HG03571 (cell line): ENCODE data around the gene POLR2F.
"Not testable (repeated sequence)": the region's sequence is repeated elsewhere in the genome, so short reads cannot be mapped to it uniquely, and the experiment has no call there.

ENCODE experiments used
- ATAC-seq: cut with Tn5 transposase; IDR thresholded peaks from one replicate; pipeline ENCODE4 v1.9.1; 2021; ENCODE audit not compliant: unreplicated experiment

The POLR2F gene

GRCh38 chr22:37925330-37925729 lies 28.2 kb upstream of the POLR2F start:
- ATAC-seq, result no peak

DNA sequence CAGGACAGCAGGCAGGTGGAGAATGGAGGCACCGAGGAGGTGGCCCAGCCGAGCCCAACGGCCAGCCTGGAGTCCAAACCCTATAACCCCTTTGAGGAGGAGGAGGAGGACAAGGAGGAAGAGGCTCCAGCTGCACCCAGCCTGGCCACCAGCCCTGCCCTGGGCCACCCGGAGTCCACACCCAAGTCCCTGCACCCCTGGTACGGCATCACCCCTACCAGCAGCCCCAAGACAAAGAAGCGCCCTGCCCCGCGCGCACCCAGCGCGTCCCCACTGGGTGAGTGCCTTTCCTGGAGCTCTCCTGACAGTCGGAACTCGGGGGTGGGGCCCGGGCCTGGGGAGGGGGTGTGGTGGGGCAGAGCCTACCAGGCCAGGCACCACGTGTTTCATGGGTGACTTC lies 27.7 kb upstream of the POLR2F start:
- no peak for ATAC-seq

DNA sequence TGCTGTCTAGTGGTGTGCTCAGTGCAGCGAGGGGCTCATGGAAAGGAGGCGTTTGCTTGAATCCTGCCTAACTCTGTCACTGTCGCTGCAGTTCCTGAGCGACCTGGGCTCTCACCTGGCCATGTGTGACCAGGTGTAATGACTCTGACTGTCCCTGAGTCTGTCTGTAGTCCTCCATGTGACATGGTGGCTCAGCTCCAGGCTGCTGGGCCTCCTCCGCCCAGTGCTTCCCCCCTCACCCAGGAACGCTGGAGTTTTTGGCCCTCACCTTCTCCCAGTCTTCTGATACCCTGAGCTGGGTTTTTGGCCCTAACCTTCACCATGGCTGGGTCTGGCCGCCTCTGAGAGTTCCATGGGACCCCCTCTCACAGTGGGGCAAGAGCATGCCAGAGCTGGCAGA lies 27.1 kb upstream of the POLR2F start:
- no peak for ATAC-seq

GRCh38 chr22:37926771-37927636 lies 26.5 kb upstream of the POLR2F start:
- no peak for ATAC-seq

- ATAC-seq, result no peak
Observed at GRCh38 chr22:37927637-37927936, 25.9 kb upstream of the POLR2F start.

GRCh38 chr22:37929390-37929789 lies 24.1 kb upstream of the POLR2F start:
- ATAC-seq, result no peak

- ATAC-seq, result no peak
Observed at GRCh38 chr22:37930270-37930951, 23.1 kb upstream of the POLR2F start.

DNA sequence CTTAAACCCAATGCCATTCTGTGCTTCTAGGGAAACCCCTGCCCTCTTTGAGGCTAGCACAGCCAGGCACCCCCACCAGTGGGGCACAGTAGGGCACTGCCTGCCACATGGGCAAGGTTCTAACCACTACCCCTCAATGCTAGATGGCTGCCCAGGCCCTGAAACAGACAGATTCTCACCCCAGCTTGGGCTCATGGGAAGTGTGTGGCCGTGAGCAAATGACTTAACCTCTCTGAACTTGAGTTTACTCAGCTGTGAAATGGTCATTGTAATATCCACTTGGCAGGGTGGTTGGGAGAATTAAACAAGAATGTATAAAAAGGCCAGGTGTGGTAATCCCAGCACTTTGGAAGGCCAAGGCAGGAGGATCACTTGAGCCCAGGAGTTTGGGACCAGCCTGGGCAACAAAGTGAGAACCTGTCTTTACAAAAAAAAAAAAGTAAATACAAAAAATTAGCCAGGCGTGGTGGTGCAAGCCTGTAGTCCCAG lies 22.5 kb upstream of the POLR2F start:
- ATAC-seq, result no peak

DNA sequence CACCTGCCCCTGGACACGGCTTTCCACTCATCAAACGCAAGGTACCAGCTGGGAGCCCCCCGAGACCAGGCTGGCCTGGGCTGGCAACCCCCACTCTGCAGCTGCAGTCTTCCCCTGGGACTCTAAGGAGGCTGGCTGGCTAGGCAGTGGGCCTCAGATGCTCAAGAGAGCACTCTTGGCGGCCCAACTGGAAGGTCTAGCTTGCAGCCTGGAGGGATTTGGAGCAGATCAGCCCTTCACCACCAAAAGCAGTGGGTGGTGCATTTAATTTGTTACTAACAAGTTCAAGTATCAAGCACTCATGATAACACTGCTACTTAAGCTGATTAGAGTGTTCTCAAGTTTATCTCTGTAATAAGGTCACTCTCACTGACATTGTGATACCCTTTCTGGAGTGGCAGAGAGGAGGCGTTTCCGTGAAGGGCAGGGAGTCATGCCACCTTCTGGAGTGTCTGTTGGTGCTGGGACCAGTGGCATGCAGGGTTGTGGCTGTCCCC lies 21.6 kb upstream of the POLR2F start:
- no peak for ATAC-seq

DNA sequence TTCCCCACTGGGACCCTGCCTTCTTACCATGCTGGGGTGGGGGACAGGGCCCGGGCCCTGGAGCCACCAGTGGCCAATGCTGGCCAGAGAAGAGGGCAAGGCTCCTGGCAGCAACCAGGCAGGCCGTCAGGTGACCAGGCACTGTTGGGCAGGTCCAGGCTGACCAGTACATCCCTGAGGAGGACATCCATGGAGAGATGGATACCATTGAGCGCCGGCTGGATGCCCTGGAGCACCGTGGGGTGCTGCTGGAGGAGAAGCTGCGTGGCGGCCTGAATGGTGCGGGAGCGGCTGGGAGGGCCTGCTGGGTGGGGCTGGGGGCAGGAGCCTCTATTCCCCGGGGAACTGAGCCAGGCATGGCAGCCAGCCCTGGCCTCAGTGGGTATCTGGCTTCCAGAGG lies 21.1 kb upstream of the POLR2F start:
- ATAC-seq, result no peak

DNA sequence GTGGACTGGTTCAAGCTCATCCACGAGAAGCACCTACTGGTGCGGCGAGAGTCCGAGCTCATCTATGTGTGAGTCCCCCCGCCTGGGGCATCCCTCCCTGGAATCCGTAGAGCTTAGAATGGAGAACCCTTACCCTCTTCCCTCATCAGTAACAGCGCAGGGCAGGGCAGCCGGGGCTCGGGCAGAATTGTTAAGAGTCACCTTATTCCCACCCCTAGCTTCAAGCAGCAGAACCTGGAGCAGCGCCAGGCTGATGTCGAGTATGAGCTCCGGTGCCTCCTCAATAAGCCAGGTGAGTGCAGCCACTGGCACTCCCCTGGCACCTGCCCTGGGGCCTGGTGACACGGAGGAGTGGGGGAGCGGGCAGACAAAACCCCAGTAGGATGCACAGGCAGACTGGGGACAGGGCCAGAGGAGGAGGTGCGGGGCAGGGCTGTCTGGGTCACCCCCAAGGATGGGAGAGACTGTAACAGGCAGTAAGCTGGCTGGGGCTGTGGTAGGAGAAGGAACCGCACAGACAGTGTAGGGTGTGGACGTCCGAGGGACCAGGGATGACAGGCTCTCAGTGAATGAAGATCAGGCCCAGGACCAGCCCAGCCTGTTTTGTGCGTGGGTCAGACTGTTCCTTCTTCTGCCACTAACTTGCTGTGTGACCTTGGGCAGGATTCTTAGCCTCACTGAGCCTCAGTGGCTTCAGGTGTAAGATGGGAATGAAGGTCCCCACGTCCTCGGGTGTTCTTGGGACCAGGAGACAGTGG lies 20.5 kb upstream of the POLR2F start:
- no peak for ATAC-seq

DNA sequence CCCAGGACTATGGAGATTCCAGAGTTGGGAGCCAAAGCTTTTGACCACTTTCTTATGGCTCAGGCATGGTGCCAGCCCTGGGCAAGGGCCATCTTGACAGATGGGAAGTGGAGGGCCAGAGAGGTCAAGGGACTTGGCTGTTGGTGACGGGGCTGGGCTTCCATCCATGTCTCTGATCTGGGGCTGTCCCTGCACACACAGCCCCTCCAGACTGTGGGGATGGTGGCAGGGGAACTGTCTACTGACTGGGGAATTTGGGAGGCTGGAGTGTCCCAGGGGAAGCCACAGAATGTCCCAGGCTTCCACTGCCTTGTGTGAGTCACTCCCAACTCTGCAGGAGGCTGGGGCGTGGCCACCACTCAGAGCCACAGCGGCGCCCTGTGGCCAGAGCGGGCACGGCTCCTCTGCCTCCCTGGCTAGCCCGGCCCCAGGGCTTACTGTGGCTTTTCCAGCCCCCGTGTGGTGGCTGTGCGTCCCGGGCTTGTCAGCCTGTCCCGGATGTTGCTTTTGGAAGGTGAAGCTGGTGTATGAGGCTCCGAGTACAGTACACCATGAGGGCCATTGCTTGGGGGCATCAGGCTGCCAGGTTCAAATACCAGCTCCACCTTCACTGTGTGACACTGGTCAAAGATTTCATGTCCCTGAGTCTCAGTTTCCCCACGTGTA lies 19.7 kb upstream of the POLR2F start:
- ATAC-seq, result no peak

DNA sequence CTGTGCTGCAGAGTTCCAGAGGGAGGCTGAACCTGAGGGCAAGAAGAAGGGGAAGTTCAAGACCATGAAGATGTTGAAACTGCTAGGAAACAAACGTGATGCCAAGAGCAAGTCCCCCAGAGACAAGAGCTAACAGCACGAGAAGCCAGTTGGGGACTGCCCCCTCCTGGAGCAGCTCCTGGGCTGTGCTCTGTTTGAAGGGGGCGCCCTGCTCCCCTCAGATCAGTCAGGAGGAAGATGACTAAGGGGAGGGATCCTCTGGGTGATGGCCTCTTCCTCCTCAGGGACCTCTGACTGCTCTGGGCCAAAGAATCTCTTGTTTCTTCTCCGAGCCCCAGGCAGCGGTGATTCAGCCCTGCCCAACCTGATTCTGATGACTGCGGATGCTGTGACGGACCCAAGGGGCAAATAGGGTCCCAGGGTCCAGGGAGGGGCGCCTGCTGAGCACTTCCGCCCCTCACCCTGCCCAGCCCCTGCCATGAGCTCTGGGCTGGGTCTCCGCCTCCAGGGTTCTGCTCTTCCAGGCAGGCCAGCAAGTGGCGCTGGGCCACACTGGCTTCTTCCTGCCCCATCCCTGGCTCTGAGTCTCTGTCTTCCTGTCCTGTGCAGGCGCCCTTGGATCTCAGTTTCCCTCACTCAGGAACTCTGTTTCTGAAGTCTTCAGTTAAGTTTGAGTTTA lies 12.7 kb upstream of the POLR2F start:
- ATAC-seq, result no peak

DNA sequence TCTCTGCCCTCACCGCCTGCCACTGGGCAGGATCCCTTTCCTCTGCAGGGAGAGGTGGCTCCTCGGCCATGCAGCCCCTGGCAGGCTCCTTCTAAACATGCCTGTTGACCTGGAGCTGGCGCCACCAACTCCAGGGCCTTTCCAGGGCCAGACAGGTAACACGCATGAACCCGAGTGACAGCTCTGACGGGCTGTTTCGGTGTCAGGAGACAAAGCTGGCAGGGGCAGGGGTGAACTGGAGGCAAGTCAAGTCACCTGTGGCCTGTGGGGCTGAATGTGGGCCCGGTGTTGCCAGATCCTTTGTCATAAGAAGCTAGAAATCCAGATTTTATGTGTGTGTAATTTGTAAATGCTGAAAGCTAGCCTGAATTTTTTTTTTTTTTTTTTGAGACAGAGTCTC lies 11.4 kb upstream of the POLR2F start:
- ATAC-seq, result no peak

GRCh38 chr22:37943136-37943824 lies 10.2 kb upstream of the POLR2F start:
- ATAC-seq, result no peak

DNA sequence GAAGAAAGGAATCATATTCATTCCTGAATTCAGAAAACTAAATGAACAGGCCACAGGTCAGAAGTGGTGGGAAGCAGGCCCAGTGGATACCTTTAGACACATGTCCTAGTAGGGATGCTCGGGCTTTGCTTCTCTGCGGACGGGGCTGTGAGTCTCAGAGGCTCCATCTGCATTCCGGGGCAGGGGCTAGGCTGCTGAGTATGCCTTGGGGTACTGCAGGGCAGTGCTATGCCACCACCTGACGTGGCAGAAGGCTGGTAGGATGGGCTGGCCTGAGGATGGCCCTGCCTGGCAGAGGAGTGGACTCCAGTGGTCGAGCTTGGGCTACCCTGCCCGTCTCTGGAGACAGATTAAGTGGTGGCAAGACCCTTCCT lies 9.7 kb upstream of the POLR2F start:
- ATAC-seq, result no peak

DNA sequence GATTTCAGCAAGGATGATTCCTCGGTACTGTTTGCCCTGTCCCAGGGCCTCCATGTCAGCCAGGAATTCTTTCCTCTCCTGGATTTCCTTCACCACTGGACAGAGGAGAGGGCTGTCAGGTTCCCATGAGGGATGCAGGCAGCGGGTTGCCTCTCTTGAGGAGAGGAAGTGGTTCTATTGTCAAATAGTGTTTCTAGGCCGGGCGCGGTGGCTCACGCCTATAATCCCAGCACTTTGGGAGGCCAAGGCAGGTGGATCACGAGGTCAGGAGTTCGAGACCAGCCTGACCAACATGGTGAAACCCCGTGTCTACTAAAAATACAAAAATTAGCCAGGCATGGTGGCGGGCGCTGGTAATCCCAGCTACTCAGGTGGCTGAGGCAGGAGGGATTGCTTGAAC lies 9.1 kb upstream of the POLR2F start:
- not testable (repeated sequence) for ATAC-seq

DNA sequence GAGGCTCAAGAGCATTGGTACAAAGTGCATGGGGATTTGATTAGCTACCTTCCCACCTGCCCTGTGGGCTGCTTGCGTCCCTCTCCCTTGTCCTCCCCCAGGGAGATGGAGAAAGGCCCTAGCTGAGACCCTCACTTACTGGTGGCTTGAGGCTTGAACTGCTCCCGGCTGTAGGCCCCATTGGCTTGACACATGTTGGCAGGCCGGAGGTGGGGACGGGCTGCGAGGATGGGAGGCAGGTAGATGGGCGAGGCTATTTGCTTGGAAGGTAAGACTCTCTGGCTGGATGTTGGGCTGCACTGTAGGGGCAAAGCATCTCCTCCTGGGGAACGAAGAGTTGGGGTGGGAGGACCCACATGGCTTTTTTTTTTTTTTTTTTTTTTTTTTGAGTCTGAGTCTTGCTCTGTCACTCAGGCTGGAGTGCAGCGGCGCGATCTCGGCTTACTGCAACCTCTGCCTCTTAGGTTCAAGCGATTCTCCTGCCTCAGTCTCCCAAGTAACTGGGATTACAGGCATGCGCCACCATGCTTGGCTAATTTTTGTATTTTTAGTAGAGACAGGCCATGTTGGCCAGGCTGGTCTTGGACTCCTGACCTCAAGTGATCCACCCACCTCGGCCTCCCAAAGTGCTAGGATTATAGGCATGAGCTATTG lies 6.2 kb upstream of the POLR2F start:
- not testable (repeated sequence) for ATAC-seq

- ATAC-seq, result no peak
Observed at GRCh38 chr22:37951305-37951704, 2.2 kb upstream of the POLR2F start.
